GM12875 (cell line): ENCODE results near the gene RCAN2.

Experiments
- H3K4me3 ChIP-seq: one replicate; pipeline ENCODE4 v1.5.1; 2011; ENCODE audit warnings: low read depth, low read length, control low read depth
- CTCF ChIP-seq: IDR thresholded peaks from 2 replicates; pipeline ENCODE4 v1.5.1; 2011; ENCODE audit warnings: low read depth, mild to moderate bottlenecking, control low read depth, inconsistent platforms, low read length, moderate library complexity, borderline replicate concordance; ENCODE audit not compliant: insufficient read depth

The RCAN2 gene

GRCh38 chr6:46201702-46202101 lies 289.5 kb downstream of the RCAN2 start:
- H3K4me3 ChIP-seq: no peak overlapping the region
- TF ChIP-seq CTCF: no peak

GRCh38 chr6:46199387-46199786 lies 291.9 kb downstream of the RCAN2 start:
- H3K4me3 ChIP-seq: no peak overlapping the region
- TF ChIP-seq CTCF: no peak

DNA sequence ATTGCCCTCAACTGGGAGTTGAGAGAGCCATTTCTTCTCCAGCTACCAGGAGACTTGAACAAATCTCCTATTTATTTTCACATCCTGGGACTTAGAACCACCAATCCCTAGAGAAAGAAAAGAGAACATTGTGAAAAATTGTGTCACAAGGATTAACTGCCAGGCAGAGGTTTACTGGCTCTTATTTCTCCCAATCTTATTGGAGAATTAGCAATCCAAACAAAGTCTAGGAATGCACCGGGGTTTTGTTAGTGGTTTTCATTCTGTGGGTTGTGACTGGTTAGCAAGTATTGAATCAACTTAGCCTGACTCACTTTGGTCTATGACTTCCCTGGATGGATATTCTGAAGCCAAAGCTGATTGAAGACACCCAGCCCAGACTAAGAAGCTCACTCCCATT lies 299.3 kb downstream of the RCAN2 start:
- no peak overlapping the region for H3K4me3 ChIP-seq
- no peak for TF ChIP-seq CTCF

GRCh38 chr6:46190889-46191288 lies 300.4 kb downstream of the RCAN2 start:
- no peak overlapping the region for H3K4me3 ChIP-seq
- TF ChIP-seq CTCF: no peak

DNA sequence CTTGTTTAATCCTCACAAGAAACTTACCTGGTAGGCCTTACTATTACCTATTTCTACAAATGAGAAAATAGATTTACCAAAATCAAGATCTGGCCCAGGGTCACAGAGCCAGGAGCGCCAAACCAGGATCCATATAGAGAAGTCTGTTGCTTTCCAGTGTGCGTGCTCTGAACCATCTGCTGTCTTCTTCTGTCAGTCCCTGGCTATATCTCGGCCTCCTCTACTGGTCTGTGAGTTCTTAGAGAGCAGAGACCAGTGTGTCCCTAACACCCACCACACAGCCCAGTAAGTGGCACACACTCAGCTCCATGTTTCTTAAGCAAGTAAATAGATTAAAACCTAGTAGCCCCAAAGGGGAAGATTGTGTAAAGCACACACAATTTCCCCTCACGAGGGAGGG lies 301.5 kb downstream of the RCAN2 start:
- no peak for TF ChIP-seq CTCF
- H3K4me3 ChIP-seq: no peak overlapping the region

DNA sequence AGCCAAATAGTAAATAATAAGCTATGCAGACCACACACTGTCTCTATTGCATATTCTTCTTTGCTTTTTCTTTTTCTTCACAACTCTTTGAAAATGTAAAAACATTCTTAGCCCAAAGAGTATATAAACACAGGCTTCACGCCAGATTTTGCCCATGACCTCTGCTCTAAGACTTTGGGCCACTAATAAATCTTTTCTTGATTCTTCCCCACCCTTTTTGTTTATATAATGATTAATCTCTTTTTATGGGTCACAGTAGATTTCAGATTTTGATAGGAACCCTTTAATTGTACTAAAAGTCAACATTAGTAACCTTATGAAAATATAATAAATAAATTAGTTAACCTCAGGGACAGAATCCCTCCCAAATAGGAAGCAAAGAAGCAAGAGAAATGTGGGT lies 304.7 kb downstream of the RCAN2 start:
- H3K4me3 ChIP-seq: no peak overlapping the region
- no peak for TF ChIP-seq CTCF

DNA sequence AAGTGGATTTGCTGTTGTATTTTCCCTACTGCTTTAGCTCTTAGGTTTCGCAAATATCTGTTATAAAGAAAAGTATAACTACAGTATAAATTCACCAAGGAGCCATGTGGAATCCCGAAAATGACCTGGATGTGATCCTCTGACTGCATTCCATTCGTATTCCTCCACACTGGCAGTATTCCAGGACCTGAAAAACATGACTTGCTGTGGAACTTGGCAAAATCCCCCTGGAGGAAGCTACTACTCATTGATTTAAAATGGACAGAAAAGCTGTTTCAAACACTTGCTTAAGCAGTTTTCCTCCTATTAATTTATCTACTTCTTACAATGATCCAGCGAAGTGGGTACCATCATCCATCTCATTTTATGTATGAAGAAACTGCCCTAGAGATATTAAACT lies 307.1 kb downstream of the RCAN2 start:
- no peak overlapping the region for H3K4me3 ChIP-seq
- no peak for TF ChIP-seq CTCF
